Gastrocnemius medialis (tissue), 4 donors: ENCODE measurements around the gene ZDHHC11.
"Not testable (repeated sequence)": the region's sequence is repeated elsewhere in the genome, so short reads cannot be mapped to it uniquely, and the experiment has no call there.

Source experiments
- CTCF ChIP-seq, 5 experiments: fragments of 450-650 bp in 3 of 5; fragments of 200-600 bp in 2 of 5; sonication (generic) in 2 of 5; IDR thresholded peaks in 4 of 5; conservative IDR thresholded peaks in 1 of 5; 1 replicate in 4 of 5; 2 replicates in 1 of 5; pipeline ENCODE4 v1.5.1; 2016 to 2019; ENCODE audit warnings: antibody characterized with exemption in 5 of 5, mild to moderate bottlenecking in 3 of 5, moderate library complexity in 3 of 5
- POLR2A ChIP-seq, 2 donors: fragments of 450-650 bp; IDR thresholded peaks; one replicate each; pipeline ENCODE4 v1.6.1; 2017; ENCODE audit warnings: antibody characterized with exemption in 2 of 2, mild to moderate bottlenecking in 2 of 2, moderate library complexity in 2 of 2

GRCh38 chr5:750226-750625 is 100.6 kb downstream of the ZDHHC11 start:
- not testable (repeated sequence) for TF ChIP-seq CTCF (IDR thresholded peaks at IDR 0.05 in 4 of 5, conservative IDR thresholded peaks at IDR 0.05 in 1 of 5); POLR2A (IDR thresholded peaks at IDR 0.05)
